HCT116 (cell line): Measurements from ENCODE around the gene UCHL5. TPM values are rescaled to one million over a fixed set of nuclear protein-coding genes. Genes with fewer than 3 reads are reported as not detected.
"Not testable (repeated sequence)": the region's sequence is repeated elsewhere in the genome, so short reads cannot be mapped to it uniquely, and the experiment has no call there.

Experiments used
- ATAC-seq: fragments of 200-7000 bp; cut with Tn5 transposase; 2 replicates; pipeline ENCODE4 v1.9.1; 2020; ENCODE audit warnings: mild to moderate bottlenecking, moderate library complexity
- BruUV-seq: library from RNA; stranded (reverse); fragments of 400-500 nt; replicated peaks from 2 replicates; lab custom pipeline; 2021; lab: Mats Ljungman, UMichigan
- CTCF ChIA-PET: fragments of 300-600 bp; sonication (Branson Sonifier 250); formaldehyde crosslinking; loops from one replicate; lab custom pipeline; 2021; ENCODE audit warnings: antibody characterized with exemption; lab: Charles Lee
- POLR2A ChIA-PET: fragments of 300-600, 350-600 bp; sonication (Branson Sonifier 250); formaldehyde crosslinking; loops from one replicate; lab custom pipeline; 2021; ENCODE audit warnings: antibody characterized with exemption; lab: Charles Lee
- RAD21 ChIA-PET, 2 experiments: fragments of 300-600 bp; sonication (Branson Sonifier 250); formaldehyde crosslinking; loops; one replicate each; lab custom pipeline; 2023; ENCODE audit warnings: low total read pairs in 2 of 2; ENCODE audit not compliant: uncharacterized antibody in 2 of 2, unreplicated experiment in 2 of 2, low non-redundant PET in 1 of 2; lab: Charles Lee
- DNase-seq: peaks from one replicate; pipeline ENCODE4 v3.0.0-alpha.2; 2010; ENCODE audit warnings: low read depth, low spot score
- H2AFZ ChIP-seq: fragments of 200-600 bp; shearing (Covaris generic), sonication (generic); 2 replicates; pipeline ENCODE4 v1.6.1; 2017; ENCODE audit warnings: low read depth, mixed run types, mixed read lengths, antibody characterized with exemption, low read length; ENCODE audit not compliant: poor library complexity, severe bottlenecking
- H3K27ac ChIP-seq: 2 replicates; pipeline ENCODE4 v1.5.1; 2012; ENCODE audit warnings: low read depth, low read length
- H3K27me3 ChIP-seq: fragments of 200-600 bp; sonication (generic); 2 replicates; pipeline ENCODE4 v1.6.1; 2016; ENCODE audit warnings: mixed run types, low read length, mixed read lengths; ENCODE audit not compliant: insufficient read depth
- H3K36me3 ChIP-seq, 2 experiments: fragments of 200-500 bp in 1 of 2; fragments of 200-600 bp in 1 of 2; sonication (Bioruptor generic) in 1 of 2; sonication (generic) in 1 of 2; 2 replicates each; pipeline versions ENCODE4 v1.5.1 to v1.6.1; 2014 to 2016; ENCODE audit warnings: low read length in 2 of 2, inconsistent platforms in 1 of 2, mixed read lengths in 1 of 2, mixed run types in 1 of 2; ENCODE audit not compliant: insufficient read depth in 2 of 2, control insufficient read depth in 1 of 2
- H3K4me1 ChIP-seq, 2 experiments: fragments of 200-600 bp in 1 of 2; sonication (generic) in 1 of 2; 2 replicates each; pipeline versions ENCODE4 v1.5.1 to v1.6.1; 2012 to 2017; ENCODE audit warnings: low read length in 2 of 2, inconsistent platforms in 1 of 2, mild to moderate bottlenecking in 1 of 2, mixed read lengths in 1 of 2, mixed run types in 1 of 2, moderate library complexity in 1 of 2; ENCODE audit not compliant: insufficient read depth in 2 of 2, control insufficient read depth in 1 of 2
- H3K4me2 ChIP-seq: fragments of 200-600 bp; sonication (generic); 2 replicates; pipeline ENCODE4 v1.6.1; 2017; ENCODE audit warnings: mixed run types, low read length, mixed read lengths
- H3K4me3 ChIP-seq, 2 experiments: fragments of 200-600 bp in 1 of 2; sonication (generic) in 1 of 2; replicated peaks in 1 of 2; 2 replicates each; pipeline ENCODE4 v1.5.1; 2011 to 2016; ENCODE audit warnings: low read length in 2 of 2, control low read depth in 1 of 2, low read depth in 1 of 2, mild to moderate bottlenecking in 1 of 2, mixed read lengths in 1 of 2, mixed run types in 1 of 2
- H3K79me2 ChIP-seq: fragments of 200-600 bp; sonication (generic); 2 replicates; pipeline ENCODE4 v1.6.1; 2017; ENCODE audit warnings: mild to moderate bottlenecking, mixed run types, low read length, moderate library complexity, mixed read lengths; ENCODE audit not compliant: insufficient read depth
- H3K9ac ChIP-seq: fragments of 200-600 bp; sonication (generic); 2 replicates; pipeline ENCODE4 v1.6.1; 2016; ENCODE audit warnings: low read length, mixed read lengths
- H3K9me2 ChIP-seq: fragments of 200-600 bp; sonication (generic), shearing (Covaris generic); 2 replicates; pipeline ENCODE4 v1.6.1; 2017; ENCODE audit warnings: mixed run types, mild to moderate bottlenecking, moderate library complexity; ENCODE audit not compliant: insufficient read depth
- H3K9me3 ChIP-seq, 2 experiments: fragments of 200-500 bp in 1 of 2; fragments of 200-600 bp in 1 of 2; sonication (Bioruptor generic) in 1 of 2; sonication (generic) in 1 of 2; 2 replicates each; pipeline ENCODE4 v1.6.1; 2014 to 2017; ENCODE audit warnings: low read length in 2 of 2, mixed read lengths in 2 of 2, inconsistent platforms in 1 of 2, low read depth in 1 of 2, mild to moderate bottlenecking in 1 of 2, mixed run types in 1 of 2, moderate library complexity in 1 of 2; ENCODE audit not compliant: control insufficient read depth in 1 of 2, insufficient read depth in 1 of 2
- H4K20me1 ChIP-seq: fragments of 200-600 bp; sonication (generic), shearing (Covaris generic); 2 replicates; pipeline ENCODE4 v1.6.1; 2017; ENCODE audit warnings: mixed run types, mild to moderate bottlenecking, moderate library complexity; ENCODE audit not compliant: insufficient read depth
- CEBPB ChIP-seq: IDR thresholded peaks from 2 replicates; pipeline ENCODE4 v1.6.1; 2012; ENCODE audit warnings: low read depth
- EGR1 ChIP-seq: IDR thresholded peaks from 2 replicates; pipeline ENCODE4 v1.6.1; 2012; ENCODE audit warnings: low read depth
- ELF1 ChIP-seq: IDR thresholded peaks from 2 replicates; pipeline ENCODE4 v1.6.1; 2012; ENCODE audit warnings: low read depth, borderline replicate concordance
- EZH2phosphoT487 ChIP-seq: fragments of 200-600 bp; IDR thresholded peaks from 2 replicates; pipeline ENCODE4 v1.6.1; 2018; ENCODE audit warnings: antibody characterized with exemption, borderline replicate concordance
- JUND ChIP-seq: IDR thresholded peaks from 2 replicates; pipeline ENCODE4 v1.6.1; 2012
- RAD21 ChIP-seq: IDR thresholded peaks from 2 replicates; pipeline ENCODE4 v1.6.1; 2012; ENCODE audit warnings: low read depth, mild to moderate bottlenecking
- SP1 ChIP-seq: IDR thresholded peaks from 2 replicates; pipeline ENCODE4 v1.6.1; 2012; ENCODE audit warnings: low read depth
- SRF ChIP-seq: IDR thresholded peaks from 2 replicates; pipeline ENCODE4 v1.6.1; 2012; ENCODE audit warnings: low read depth
- TCF7L2 ChIP-seq: IDR thresholded peaks from 2 replicates; pipeline ENCODE4 v1.7.0; 2011; ENCODE audit warnings: borderline replicate concordance, inconsistent platforms; ENCODE audit not compliant: insufficient read depth, insufficient read length; ENCODE audit errors: extremely low read depth
- ZFX ChIP-seq: fragments of 450-650 bp; IDR thresholded peaks from 2 replicates; pipeline ENCODE4 v1.6.1; 2017
- ZNF274 ChIP-seq: fragments of 200-500 bp; sonication (Bioruptor generic); IDR thresholded peaks from 2 replicates; pipeline ENCODE4 v1.6.1; 2014; ENCODE audit warnings: mild to moderate bottlenecking, low read depth, low read length, inconsistent platforms
- intact Hi-C: fragments of 100-400 bp; cut with micrococcal nuclease; formaldehyde crosslinking; loops from 2 replicates; pipeline ENCODE4 v1.10.0; 2022
- total RNA-seq: library from RNA; stranded (reverse); gene quantifications from one replicate; pipeline ENCODE4 v1.2.1, GENCODE V29; 2021; ENCODE audit not compliant: unreplicated experiment
- TF ChIP-seq, protein P1 (sequence below): IDR thresholded peaks from 2 replicates; pipeline ENCODE4 v1.6.1; 2012
- TF ChIP-seq, protein P2 (sequence below), 3 experiments: fragments of 200-600 bp in 1 of 3; sonication (generic) in 1 of 3; IDR thresholded peaks in 2 of 3; conservative IDR thresholded peaks in 1 of 3; 2 replicates each; pipeline ENCODE4 v1.5.1; 2012 to 2017; ENCODE audit warnings: low read depth in 2 of 3, low read length in 2 of 3, antibody characterized with exemption in 1 of 3, borderline replicate concordance in 1 of 3, control low read depth in 1 of 3, mild to moderate bottlenecking in 1 of 3, mixed read lengths in 1 of 3, mixed run types in 1 of 3, moderate library complexity in 1 of 3; ENCODE audit not compliant: insufficient read depth in 1 of 3
- TF ChIP-seq, protein P3 (sequence below): IDR thresholded peaks from 2 replicates; pipeline ENCODE4 v1.6.1; 2012

Gene UCHL5
- total RNA-seq, 1 experiment from 2014 or later, result 75.8 TPM

DNA sequence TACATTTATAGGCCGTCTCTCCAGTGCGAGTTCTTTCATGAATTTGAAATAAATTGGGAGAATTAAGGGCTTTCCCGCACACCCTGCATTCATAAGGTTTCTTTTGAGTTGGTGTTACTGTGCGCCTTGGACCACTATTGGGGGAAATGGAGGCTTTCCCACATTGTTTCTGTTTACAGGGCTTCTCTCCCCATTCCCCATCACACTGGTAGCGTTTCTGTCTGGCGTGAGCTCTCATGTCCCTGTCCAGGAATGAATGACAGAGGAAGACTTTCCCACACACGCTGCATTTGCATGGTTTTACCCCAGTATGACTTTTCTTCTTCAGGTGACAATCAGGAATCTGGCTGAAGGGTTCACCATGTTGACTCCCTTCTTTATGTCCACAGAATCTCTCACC is 65.0 kb downstream of the UCHL5 start (continued):
- TF ChIP-seq, protein P1, sequence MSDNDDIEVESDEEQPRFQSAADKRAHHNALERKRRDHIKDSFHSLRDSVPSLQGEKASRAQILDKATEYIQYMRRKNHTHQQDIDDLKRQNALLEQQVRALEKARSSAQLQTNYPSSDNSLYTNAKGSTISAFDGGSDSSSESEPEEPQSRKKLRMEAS, result no peak
- TF ChIP-seq EGR1, result no peak
- no peak for TF ChIP-seq ZNF274
- TF ChIP-seq, all 23 proteins: peak for 0

DNA sequence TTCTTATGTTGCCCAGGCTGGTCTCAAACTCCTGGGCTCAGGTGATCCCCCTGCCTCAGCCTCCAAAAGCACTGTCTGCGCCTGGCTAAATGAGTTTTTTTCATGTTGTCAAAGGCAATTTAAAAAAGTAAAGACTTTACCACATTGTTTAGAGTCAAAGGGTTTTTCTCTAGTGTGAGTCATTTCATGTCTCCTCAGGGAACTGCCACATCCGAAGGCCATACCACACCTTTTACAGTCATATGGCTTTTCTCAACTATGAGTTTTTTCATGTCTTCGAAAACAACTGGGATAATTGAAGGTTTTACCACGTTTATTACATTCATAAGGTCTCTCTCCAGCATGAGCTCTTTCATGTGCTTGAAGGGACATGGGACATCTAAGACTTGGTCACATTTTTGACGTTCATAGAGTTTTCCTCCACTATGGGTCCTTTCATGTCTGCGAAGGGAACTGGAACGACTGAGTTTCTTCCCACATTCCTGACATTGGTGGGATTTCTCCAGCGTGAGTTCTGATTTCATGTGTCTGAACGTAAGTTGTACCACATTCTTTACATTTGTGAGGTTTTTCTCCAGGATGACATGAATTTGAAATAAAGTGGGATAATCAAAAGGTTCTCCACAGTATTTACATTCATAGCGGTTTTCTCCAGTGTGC is 65.6 kb downstream of the UCHL5 start:
- ChIA-PET POLR2A (no interaction called here), RAD21 (no interaction called here), CTCF (no interaction called here)
- ATAC-seq (no peak), DNase-seq (no peak)
- Histone ChIP-seq H3K9me2 (no peaks in the 10 kb centered on the region), H4K20me1 (no peaks in the 10 kb centered on the region), H3K79me2 (peaks cover 16% of the 10 kb centered on the region), H3K9me3 (no peaks in the 10 kb centered on the region), H3K27ac (no peak overlapping the region), H3K4me1 (no peaks in the 10 kb centered on the region), H3K27me3 (no peaks in the 10 kb centered on the region), H2AFZ (no peak overlapping the region), H3K4me3 (no peak overlapping the region), H3K4me2 (no peak overlapping the region), H3K9ac (no peak overlapping the region), H3K36me3 (peaks cover 0 to 38% of the 10 kb centered on the region in 2 experiments; a peak in 3 of 4 replicates)
- no TSS peak for BruUV-seq
- intact Hi-C loops, result no loop called here
- TF ChIP-seq RAD21, result no peak
- TF ChIP-seq, protein P2, sequence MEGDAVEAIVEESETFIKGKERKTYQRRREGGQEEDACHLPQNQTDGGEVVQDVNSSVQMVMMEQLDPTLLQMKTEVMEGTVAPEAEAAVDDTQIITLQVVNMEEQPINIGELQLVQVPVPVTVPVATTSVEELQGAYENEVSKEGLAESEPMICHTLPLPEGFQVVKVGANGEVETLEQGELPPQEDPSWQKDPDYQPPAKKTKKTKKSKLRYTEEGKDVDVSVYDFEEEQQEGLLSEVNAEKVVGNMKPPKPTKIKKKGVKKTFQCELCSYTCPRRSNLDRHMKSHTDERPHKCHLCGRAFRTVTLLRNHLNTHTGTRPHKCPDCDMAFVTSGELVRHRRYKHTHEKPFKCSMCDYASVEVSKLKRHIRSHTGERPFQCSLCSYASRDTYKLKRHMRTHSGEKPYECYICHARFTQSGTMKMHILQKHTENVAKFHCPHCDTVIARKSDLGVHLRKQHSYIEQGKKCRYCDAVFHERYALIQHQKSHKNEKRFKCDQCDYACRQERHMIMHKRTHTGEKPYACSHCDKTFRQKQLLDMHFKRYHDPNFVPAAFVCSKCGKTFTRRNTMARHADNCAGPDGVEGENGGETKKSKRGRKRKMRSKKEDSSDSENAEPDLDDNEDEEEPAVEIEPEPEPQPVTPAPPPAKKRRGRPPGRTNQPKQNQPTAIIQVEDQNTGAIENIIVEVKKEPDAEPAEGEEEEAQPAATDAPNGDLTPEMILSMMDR (IDR thresholded peaks at IDR 0.05 in 2 of 3, conservative IDR thresholded peaks at IDR 0.05 in 1 of 3; ENCODE audit: borderline replicate concordance in 1 of 3, insufficient read depth in 1 of 3, low read depth in 2 of 3, low read length in 2 of 3), result no peak
- TF ChIP-seq, protein P3, sequence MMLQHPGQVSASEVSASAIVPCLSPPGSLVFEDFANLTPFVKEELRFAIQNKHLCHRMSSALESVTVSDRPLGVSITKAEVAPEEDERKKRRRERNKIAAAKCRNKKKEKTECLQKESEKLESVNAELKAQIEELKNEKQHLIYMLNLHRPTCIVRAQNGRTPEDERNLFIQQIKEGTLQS, result no peak
- TF ChIP-seq ZNF274, result no peak
- TF ChIP-seq TCF7L2, result no peak
- no peak for TF ChIP-seq SP1
- no peak for TF ChIP-seq EZH2phosphoT487
- TF ChIP-seq CEBPB, result no peak
- no peak for TF ChIP-seq SRF
- TF ChIP-seq ZFX, result no peak
- TF ChIP-seq ELF1, result no peak
- TF ChIP-seq JUND, result no peak

DNA sequence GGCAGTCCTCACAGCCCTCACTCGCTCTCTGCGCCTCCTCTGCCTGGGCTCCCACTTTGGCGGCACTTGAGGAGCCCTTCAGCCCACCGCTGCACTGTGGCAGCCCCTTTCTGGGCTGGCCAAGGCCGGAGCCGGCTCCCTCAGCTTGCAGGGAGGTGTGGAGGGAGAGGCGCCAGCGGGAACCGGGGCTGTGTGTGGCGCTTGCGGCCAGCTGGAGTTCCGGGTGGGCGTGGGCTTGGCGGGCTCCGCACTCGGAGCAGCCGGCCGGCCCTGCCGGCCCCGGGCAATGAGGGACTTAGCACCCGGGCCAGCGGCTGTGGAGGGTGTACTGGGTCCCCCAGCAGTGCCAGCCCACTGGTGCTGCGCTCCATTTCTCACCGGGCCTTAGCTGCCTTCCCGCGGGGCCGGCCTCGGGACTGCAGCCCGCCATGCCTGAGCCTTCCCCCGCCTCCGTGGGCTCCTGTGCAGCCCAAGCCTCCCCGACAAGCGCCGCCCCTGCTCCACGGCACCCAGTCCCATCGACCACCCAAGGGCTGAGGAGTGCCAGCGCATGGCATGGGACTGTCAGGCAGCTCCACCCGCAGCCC is 72.3 kb downstream of the UCHL5 start:
- RAD21 ChIA-PET, DNase-seq, H3K4me3 ChIP-seq, H3K27me3 ChIP-seq, H3K79me2 ChIP-seq, H3K9me3 ChIP-seq, CTCF ChIA-PET, BruUV-seq, H3K9me2 ChIP-seq, H3K9ac ChIP-seq, H3K27ac ChIP-seq, ATAC-seq, H4K20me1 ChIP-seq, H3K4me2 ChIP-seq, intact Hi-C loops, POLR2A ChIA-PET, H2AFZ ChIP-seq: not testable (repeated sequence)
- Histone ChIP-seq H3K4me1 (peaks cover 26 to 29% of the 10 kb centered on the region in 2 experiments), H3K36me3 (peaks cover 0 to 17% of the 10 kb centered on the region in 2 experiments; a peak in 1 of 4 replicates)
